Parathyroid adenoma (tissue), 2 donors: ENCODE data around the gene GGA2.

Experiments used
- H2AFZ ChIP-seq: fragments of 300-600 bp; sonication (generic); one replicate; pipeline ENCODE4 v1.7.0; 2017; ENCODE audit warnings: antibody characterized with exemption, mild to moderate bottlenecking
- H3K27ac ChIP-seq: fragments of 300-600 bp; sonication (generic); one replicate; pipeline ENCODE4 v1.7.0; 2017
- H3K27me3 ChIP-seq: fragments of 300-600 bp; sonication (generic); one replicate; pipeline ENCODE4 v1.7.0; 2017; ENCODE audit warnings: low read length; ENCODE audit not compliant: control insufficient read depth, insufficient read depth
- H3K36me3 ChIP-seq: fragments of 300-600 bp; sonication (generic); one replicate; pipeline ENCODE4 v1.7.0; 2017; ENCODE audit warnings: low read length; ENCODE audit not compliant: control insufficient read depth, insufficient read depth
- H3K4me1 ChIP-seq: fragments of 300-600 bp; sonication (generic); one replicate; pipeline ENCODE4 v1.7.0; 2017; ENCODE audit warnings: control low read depth
- H3K4me2 ChIP-seq: fragments of 300-600 bp; sonication (generic); one replicate; pipeline ENCODE4 v1.7.0; 2017; ENCODE audit warnings: low read length
- H3K4me3 ChIP-seq: fragments of 300-600 bp; sonication (generic); one replicate; pipeline ENCODE4 v1.7.0; 2017; ENCODE audit warnings: low read depth, low read length
- H3K79me2 ChIP-seq: fragments of 300-600 bp; sonication (generic); one replicate; pipeline ENCODE4 v1.7.0; 2017; ENCODE audit warnings: control low read depth
- H3K9ac ChIP-seq: fragments of 300-600 bp; sonication (generic); one replicate; pipeline ENCODE4 v1.7.0; 2017; ENCODE audit warnings: mild to moderate bottlenecking
- H3K9me3 ChIP-seq: fragments of 300-600 bp; sonication (generic); one replicate; pipeline ENCODE4 v1.7.0; 2017; ENCODE audit warnings: low read length; ENCODE audit not compliant: control insufficient read depth
- TF ChIP-seq, protein P1 (sequence below): fragments of 300-600 bp; sonication (generic); IDR thresholded peaks from one replicate; pipeline ENCODE4 v1.7.0; 2017; ENCODE audit warnings: antibody characterized with exemption, mild to moderate bottlenecking
- donor health status: primary hyperparathyroidism.

The GGA2 gene

DNA sequence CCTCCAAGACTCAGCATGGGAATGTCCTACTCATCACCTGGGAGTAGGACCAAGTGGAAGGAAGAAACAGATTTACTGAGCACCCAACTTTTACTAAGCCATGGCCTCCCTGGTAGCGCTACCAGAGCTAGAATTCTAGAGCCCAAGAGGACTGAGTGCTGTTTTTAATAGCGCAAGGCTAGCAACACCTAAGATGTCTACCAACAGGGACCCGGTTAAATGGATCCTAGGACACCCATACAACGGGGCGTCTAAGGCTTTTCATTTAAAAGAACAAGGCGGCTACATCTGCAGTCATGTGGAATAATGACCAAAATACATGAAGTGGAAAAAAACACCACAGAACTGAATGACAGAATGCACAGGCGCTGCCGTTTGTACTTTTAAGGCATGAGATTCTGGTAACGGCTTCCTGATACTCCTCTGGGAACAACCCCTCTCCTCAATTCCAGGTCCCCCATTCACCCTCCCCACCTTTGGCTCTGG, 5.1 kb downstream of the GGA2 start:
- Histone ChIP-seq H3K36me3 (no peaks in the 10 kb centered on the region), H3K27ac (no peak overlapping the region), H3K4me2 (peak overlapping the region; percentile 9), H3K9ac (no peak overlapping the region), H3K4me3 (no peak overlapping the region), H2AFZ (no peak overlapping the region), H3K79me2 (peaks cover 29% of the 10 kb centered on the region), H3K9me3 (no peaks in the 10 kb centered on the region), H3K27me3 (no peaks in the 10 kb centered on the region), H3K4me1 (peaks cover 18% of the 10 kb centered on the region)
- TF ChIP-seq, protein P1, sequence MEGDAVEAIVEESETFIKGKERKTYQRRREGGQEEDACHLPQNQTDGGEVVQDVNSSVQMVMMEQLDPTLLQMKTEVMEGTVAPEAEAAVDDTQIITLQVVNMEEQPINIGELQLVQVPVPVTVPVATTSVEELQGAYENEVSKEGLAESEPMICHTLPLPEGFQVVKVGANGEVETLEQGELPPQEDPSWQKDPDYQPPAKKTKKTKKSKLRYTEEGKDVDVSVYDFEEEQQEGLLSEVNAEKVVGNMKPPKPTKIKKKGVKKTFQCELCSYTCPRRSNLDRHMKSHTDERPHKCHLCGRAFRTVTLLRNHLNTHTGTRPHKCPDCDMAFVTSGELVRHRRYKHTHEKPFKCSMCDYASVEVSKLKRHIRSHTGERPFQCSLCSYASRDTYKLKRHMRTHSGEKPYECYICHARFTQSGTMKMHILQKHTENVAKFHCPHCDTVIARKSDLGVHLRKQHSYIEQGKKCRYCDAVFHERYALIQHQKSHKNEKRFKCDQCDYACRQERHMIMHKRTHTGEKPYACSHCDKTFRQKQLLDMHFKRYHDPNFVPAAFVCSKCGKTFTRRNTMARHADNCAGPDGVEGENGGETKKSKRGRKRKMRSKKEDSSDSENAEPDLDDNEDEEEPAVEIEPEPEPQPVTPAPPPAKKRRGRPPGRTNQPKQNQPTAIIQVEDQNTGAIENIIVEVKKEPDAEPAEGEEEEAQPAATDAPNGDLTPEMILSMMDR = no peak

DNA sequence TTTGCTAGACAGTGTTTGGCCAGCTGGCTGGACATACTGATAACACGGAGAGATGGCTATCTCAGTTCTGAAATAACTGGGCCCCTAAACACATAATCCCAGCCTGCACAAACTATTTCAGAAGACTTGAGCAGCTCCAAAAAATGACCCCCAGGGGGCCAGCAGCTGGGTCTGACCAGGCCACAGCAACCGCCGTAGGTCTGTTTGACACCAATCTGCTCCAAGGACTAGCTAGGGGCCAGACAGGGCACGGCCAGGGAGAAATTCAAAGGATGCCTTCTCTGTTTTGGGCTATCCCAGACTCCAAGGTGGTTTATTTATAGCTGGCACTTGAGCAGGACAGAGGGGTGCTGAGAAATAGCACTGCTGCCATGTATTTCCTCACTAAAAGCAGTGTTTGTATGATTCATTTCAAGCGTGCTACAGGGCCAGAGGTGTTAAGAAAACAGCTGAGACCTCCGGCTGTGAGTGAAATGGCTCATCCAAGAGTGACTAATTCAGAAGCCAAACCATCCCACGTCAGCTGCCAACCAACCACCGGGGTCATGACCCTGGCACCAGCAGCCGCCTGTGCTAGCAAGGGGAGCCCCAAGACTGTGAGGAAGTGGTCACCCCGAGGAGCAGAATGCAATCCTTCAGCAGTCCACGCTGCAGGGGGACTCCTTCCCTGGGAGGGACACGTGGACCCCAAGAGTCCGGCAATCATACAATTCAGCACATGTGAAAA, 5.7 kb downstream of the GGA2 start:
- H3K79me2 ChIP-seq = peaks cover 32% of the 10 kb centered on the region
- no peak overlapping the region for H3K4me3 ChIP-seq
- TF ChIP-seq, protein P1 = no peak
- H3K9ac ChIP-seq = no peak overlapping the region
- no peaks in the 10 kb centered on the region for H3K27me3 ChIP-seq
- H3K27ac ChIP-seq = peak overlapping the region; percentile 32
- peak overlapping the region; percentile 9 for H3K4me2 ChIP-seq
- H2AFZ ChIP-seq = no peak overlapping the region
- peaks cover 18% of the 10 kb centered on the region for H3K4me1 ChIP-seq
- H3K9me3 ChIP-seq = no peaks in the 10 kb centered on the region
- no peaks in the 10 kb centered on the region for H3K36me3 ChIP-seq

DNA sequence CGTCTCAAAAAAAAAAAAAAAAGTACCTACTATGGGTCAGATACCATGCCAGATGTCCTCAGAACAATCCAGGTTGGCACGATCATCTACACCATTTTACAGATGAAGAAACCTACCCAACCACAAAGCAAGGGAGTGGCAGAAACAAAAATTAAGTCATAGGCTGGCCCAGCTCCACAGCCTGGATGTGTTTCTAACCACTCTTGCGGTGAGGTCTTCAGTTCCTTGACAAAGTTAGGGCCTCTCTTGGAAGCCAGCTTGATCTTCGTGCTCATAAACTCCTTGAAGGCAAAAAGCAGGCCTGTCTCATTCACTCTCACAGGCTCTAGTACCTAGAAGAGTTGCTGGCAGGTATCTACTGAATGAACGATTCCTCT, 6.2 kb downstream of the GGA2 start:
- H3K36me3 ChIP-seq = no peaks in the 10 kb centered on the region
- no peaks in the 10 kb centered on the region for H3K9me3 ChIP-seq
- H3K9ac ChIP-seq = no peak overlapping the region
- H3K4me3 ChIP-seq = no peak overlapping the region
- H3K27me3 ChIP-seq = no peaks in the 10 kb centered on the region
- no peak overlapping the region for H2AFZ ChIP-seq
- peak overlapping the region; percentile 32 for H3K27ac ChIP-seq
- peaks cover 18% of the 10 kb centered on the region for H3K4me1 ChIP-seq
- H3K4me2 ChIP-seq = no peak overlapping the region
- TF ChIP-seq, protein P1 = no peak
- peaks cover 27% of the 10 kb centered on the region for H3K79me2 ChIP-seq

DNA sequence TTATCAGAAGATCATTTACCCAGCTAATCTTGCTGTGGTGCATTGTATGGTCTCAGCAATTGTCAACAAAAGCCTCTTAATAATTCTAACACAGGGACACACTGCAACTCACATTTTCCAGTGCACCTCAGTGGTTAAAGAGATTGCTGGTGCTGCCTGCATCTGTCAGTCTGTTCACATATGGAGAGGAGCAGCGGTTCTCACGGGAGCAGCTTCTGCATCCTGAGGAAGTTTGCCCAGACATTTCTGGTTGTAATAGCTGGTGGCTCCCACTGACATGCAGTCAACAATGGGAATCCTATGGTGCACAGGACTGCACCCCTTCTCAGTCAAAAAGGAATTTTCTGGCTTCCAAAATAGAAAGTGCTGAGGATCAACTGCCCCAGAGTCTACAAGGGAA, 7.8 kb downstream of the GGA2 start:
- Histone ChIP-seq H3K9me3 (no peaks in the 10 kb centered on the region), H2AFZ (no peak overlapping the region), H3K27me3 (no peaks in the 10 kb centered on the region), H3K36me3 (no peaks in the 10 kb centered on the region), H3K4me3 (no peak overlapping the region), H3K9ac (no peak overlapping the region), H3K4me1 (peaks cover 22% of the 10 kb centered on the region), H3K27ac (no peak overlapping the region), H3K4me2 (no peak overlapping the region), H3K79me2 (peaks cover 23% of the 10 kb centered on the region)
- TF ChIP-seq, protein P1 = no peak

DNA sequence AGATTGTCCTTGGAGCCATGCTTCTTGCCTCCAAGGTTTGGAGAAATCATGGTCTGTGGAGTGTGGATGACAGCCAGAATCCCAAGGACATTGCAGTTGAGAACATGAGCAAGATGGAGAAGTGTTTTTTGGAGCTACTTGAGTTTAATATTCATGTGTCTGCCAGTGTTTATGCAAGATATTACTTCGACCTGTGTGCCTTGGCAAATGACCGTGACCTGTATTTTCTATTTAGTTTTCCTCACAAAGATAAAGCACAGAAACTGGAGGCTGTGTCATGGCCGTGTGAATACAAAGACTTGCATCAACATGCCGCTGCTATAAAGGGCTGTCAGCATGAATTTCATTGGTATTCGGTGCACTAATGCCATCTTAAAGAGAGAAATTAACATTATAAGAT, 9.0 kb downstream of the GGA2 start:
- Histone ChIP-seq H3K27ac (no peak overlapping the region), H3K79me2 (peaks cover 23% of the 10 kb centered on the region), H3K9ac (no peak overlapping the region), H3K9me3 (no peaks in the 10 kb centered on the region), H2AFZ (no peak overlapping the region), H3K4me1 (peaks cover 26% of the 10 kb centered on the region), H3K36me3 (no peaks in the 10 kb centered on the region), H3K27me3 (no peaks in the 10 kb centered on the region), H3K4me3 (no peak overlapping the region), H3K4me2 (no peak overlapping the region)
- TF ChIP-seq, protein P1 = no peak
